ENCODE data around the gene PPP1R1B.

Gene PPP1R1B

GRCh38 chr17:39600997-39601597 lies 25.7 kb upstream of the PPP1R1B start:
- FAIRE-seq, result no peak

- no peak for FAIRE-seq
These were observed 24.8 kb upstream of the PPP1R1B start for GRCh38 chr17:39601758-39602532.

DNA sequence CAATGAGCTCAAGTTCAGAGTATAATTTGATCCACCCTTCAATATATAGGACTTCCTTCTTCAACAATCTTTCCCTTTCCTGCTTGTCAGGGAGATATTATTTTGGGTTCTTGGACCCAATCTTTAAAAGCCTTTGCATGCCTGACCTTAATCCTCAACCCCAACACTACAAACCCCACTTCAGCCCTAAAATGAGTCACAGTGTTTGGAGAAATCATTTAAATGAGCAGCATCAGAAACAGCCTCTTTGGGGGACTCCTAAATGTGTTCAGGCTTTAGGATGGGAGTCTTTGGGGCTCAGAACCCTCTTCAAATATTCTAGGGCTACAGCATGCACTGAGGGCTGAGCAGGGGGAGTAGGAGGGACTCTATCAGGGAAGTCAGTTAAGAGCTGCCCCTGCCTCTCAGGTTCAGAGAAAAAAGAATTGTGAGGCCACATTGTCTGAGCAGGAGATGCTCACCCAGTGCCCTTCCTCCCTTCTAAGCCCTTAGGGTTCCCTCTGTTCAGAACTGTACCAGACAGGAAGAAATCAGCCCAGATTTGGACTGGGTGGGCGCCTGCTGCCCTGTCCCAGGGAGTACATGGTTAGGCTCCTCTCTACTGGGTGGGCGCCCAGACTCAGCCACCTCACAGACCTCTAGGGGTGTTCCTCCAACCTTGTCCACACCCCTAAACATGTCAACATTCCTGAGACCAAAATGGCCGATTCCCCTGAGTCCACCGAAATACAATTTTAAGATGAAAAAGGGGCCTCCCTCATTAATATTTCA lies 24.0 kb upstream of the PPP1R1B start:
- no peak for FAIRE-seq

- no peak for FAIRE-seq
These were observed 23.3 kb upstream of the PPP1R1B start for GRCh38 chr17:39603304-39604016.

- no peak for FAIRE-seq
These were observed 21.8 kb upstream of the PPP1R1B start for GRCh38 chr17:39604911-39605491.

GRCh38 chr17:39605492-39606433 lies 21.0 kb upstream of the PPP1R1B start:
- no peak for FAIRE-seq

GRCh38 chr17:39606434-39607056 lies 20.2 kb upstream of the PPP1R1B start:
- FAIRE-seq, result no peak

GRCh38 chr17:39607057-39607850 lies 19.5 kb upstream of the PPP1R1B start:
- FAIRE-seq, result no peak

DNA sequence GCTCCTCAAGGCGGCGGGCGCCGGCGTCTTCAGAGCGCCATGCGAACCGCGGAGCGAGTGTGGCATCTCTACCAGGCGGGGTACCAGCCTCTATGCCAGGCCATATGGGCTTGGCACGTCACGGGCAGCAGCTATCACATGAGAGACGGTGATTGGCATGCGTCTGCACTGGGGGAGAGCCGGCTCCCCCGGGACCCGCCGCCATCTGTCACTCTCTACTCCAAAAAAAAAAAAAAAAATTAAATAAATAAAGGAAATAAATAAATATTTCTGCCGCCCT lies 19.0 kb upstream of the PPP1R1B start, which contains the start of gene NEUROD2:
NEUROD2 (minus strand) TSS at position 70 of the 280 bp plus-strand sequence. CDS start 1,321 bp downstream, outside the sequence.
- no peak for FAIRE-seq

DNA sequence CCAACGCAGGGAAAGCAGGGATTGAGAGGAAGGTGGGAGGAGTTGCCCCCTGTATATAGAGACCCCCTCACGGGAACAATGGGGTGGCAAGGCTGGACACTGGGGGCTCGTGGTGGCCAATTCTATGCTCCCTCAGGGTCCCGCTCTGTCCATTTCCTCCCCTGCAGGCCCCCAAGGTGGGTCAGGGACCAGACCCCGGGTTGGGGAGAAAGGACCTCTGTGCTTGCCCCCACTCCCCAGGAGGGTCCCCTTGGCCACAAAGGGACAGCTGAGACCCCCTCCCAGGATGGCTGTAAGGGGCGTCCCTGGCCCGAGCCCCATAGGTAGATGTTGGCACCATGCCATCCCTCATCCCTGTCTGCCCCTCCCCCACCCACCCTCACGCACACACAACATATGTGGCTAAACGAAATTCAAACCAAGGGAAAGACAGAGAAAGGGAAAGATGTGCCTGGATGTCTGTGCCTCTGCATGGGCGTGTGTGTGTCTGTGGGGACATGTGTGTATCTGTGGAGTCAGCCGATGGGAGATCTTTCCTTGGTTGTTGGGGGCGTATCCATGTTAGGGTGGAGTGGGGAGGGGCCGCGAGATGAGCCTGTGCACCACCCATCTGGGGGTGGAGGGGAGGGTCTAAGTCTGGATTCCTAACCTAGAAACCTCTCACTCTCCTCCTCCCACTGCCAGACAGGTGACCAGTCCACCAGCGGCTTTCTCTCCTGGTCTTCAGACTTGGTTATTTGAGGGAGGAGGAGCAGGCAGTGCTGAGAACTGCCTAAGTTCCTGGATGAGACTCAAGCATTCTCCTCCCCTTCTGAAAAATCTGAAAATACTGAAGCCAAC lies 18.4 kb upstream of the PPP1R1B start:
- no peak for FAIRE-seq

DNA sequence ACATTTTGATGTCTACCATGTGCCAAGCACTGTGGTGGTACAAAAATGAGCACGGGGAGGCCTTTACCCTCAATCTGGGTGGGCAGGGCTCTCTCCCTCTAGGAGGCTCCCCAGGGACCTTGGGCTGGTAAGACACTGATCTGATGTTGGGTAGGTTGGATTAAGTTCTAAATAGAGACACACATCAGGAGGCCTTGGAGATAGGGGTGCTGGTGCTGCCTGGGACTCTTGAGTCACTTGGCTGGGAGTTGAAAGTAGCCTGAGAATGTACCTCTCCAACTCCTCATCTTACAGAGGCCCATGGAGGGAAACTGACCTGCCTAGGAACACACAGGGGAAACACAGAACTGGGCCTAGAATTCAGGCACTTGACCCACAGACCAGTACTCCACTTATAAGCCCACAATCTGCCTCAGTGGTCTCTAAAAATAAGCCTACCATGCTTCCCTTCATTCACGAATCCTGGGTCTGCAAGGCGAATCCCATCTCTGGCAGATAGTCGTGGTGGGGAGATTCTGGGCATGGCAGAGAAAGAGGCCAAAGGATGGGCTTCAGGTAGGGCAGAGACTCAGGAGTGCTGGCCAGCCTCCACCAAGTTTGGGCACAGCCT lies 17.2 kb upstream of the PPP1R1B start:
- FAIRE-seq, result no peak

DNA sequence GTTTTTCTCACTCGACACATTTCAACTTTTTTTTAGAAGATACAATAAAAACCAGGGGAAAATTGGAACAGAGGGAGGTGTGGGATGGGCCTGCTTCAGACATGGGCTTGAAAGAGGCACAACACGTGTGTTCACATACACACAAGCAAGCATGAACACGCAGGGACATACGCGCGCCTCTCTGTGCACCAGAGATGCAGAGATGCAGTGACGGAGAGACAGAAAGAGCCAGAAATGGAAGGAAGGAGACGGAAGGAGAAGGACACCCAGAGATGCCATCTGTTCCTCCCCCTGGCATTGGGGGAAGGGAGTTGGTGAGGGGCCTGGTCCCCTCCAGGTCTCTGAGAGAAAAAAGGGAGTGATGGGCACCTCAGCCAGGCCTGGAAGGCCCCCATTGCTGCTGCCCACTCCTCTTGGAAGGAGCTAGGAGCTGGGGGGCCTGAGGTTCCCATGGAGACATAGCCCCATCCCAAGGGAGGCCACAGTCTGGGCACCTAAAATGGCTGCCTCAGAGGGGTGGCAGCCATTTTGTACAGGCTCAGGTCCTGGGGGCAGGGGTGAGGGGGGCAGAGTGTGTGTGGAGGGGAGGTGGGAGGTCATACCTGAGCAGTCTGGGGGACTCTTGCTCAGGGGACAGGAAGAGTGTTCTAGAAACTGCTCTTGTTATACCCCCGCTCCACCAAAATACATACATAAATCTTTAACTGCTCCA lies 15.2 kb upstream of the PPP1R1B start:
- no peak for FAIRE-seq

- no peak for FAIRE-seq
These were observed 14.4 kb upstream of the PPP1R1B start for GRCh38 chr17:39612291-39612894.

- FAIRE-seq, result no peak
These were observed 13.8 kb upstream of the PPP1R1B start for GRCh38 chr17:39612935-39613464.

GRCh38 chr17:39614545-39615157 lies 12.1 kb upstream of the PPP1R1B start:
- FAIRE-seq, result no peak

DNA sequence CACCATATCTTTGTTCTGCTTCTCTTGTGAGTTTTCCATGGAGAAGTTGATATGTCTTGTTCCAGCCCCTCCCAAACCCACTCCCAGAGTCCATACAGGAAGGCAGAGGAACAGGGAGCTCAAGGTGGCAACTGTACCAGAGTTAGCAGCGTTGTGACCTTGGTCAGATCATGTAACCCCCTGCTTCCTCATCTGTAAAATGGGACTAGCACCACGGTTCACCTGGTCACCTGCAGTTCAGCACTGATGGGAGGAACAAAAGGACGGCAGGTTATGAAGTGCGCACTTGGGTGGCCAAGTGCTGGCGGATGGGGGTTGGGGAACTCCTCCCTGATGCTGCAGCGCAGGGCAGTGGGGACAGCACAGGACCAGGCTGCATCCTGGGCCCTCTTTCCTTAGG lies 11.3 kb upstream of the PPP1R1B start:
- FAIRE-seq, result no peak

- FAIRE-seq, result no peak
These were observed 9.7 kb upstream of the PPP1R1B start for GRCh38 chr17:39617100-39617445.
